Thyroid gland (tissue), 4 donors: ENCODE results near the gene ANKRD40.

Experiments used
- POLR2A ChIP-seq, 2 donors: fragments of 450-650 bp; IDR thresholded peaks; one replicate each; pipeline ENCODE4 v1.6.1; 2017; ENCODE audit warnings: antibody characterized with exemption in 2 of 2, mild to moderate bottlenecking in 2 of 2, moderate library complexity in 1 of 2
- TF ChIP-seq, protein P1 (sequence below), 6 experiments: fragments of 200-600 bp in 3 of 6; fragments of 450-650 bp in 3 of 6; sonication (generic) in 3 of 6; IDR thresholded peaks; one replicate each; pipeline ENCODE4 v1.5.1; 2016 to 2019; ENCODE audit warnings: antibody characterized with exemption in 6 of 6, mild to moderate bottlenecking in 2 of 6, inconsistent platforms in 1 of 6, moderate library complexity in 1 of 6

DNA sequence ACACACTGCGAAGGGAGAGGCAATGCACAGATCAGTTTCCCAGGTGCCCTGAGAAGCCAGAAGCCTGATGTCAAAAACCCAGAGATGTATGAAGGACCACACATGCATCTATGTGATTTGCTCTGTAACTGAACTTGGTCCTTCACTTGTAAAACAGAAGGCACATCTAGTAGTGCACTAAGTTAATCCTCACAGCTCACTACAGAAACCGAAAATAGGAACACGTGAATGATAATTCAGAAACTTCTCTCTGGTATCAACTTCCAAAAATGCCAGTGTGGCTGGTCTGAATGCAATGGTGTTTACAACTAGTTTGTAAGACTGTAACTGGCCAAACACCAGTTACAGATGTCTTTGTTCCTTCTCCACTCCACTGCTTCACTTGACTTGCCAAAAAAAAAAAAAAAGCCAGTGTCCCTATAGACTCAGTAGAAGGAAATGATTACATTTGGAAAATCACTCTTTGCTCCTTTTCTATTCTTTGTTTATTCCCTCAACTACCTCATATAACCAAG lies 11.3 kb downstream of the ANKRD40 start:
- TF ChIP-seq, protein P1, sequence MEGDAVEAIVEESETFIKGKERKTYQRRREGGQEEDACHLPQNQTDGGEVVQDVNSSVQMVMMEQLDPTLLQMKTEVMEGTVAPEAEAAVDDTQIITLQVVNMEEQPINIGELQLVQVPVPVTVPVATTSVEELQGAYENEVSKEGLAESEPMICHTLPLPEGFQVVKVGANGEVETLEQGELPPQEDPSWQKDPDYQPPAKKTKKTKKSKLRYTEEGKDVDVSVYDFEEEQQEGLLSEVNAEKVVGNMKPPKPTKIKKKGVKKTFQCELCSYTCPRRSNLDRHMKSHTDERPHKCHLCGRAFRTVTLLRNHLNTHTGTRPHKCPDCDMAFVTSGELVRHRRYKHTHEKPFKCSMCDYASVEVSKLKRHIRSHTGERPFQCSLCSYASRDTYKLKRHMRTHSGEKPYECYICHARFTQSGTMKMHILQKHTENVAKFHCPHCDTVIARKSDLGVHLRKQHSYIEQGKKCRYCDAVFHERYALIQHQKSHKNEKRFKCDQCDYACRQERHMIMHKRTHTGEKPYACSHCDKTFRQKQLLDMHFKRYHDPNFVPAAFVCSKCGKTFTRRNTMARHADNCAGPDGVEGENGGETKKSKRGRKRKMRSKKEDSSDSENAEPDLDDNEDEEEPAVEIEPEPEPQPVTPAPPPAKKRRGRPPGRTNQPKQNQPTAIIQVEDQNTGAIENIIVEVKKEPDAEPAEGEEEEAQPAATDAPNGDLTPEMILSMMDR (IDR thresholded peaks at IDR 0.05) = no peak
- TF ChIP-seq POLR2A (IDR thresholded peaks at IDR 0.05) = no peak
